HUES6 (cell line): ENCODE measurements around the gene SLC6A12.

Source experiments
- H3K27ac ChIP-seq: 2 replicates; pipeline ENCODE4 v1.7.0; 2013; ENCODE audit warnings: low read depth, mild to moderate bottlenecking, low read length, inconsistent platforms
- H3K27me3 ChIP-seq: 2 replicates; pipeline ENCODE4 v1.6.1; 2013; ENCODE audit warnings: low read length; ENCODE audit not compliant: control insufficient read depth, insufficient read depth
- H3K36me3 ChIP-seq: 2 replicates; pipeline ENCODE4 v1.6.1; 2013; ENCODE audit warnings: low read length; ENCODE audit not compliant: control insufficient read depth, insufficient read depth
- H3K4me1 ChIP-seq: 2 replicates; pipeline ENCODE4 v1.6.1; 2013; ENCODE audit warnings: low read length; ENCODE audit not compliant: control insufficient read depth, insufficient read depth
- H3K4me3 ChIP-seq: 2 replicates; pipeline ENCODE4 v1.5.1; 2013; ENCODE audit warnings: low read depth, low read length
- H3K9ac ChIP-seq: one replicate; pipeline ENCODE4 v1.6.1; 2013; ENCODE audit warnings: mild to moderate bottlenecking, low read length
- H3K9me3 ChIP-seq: 2 replicates; pipeline ENCODE4 v1.6.1; 2013; ENCODE audit warnings: low read depth, low read length; ENCODE audit not compliant: control insufficient read depth, insufficient read depth

Gene SLC6A12

GRCh38 chr12:214003-214741 lies at the start of gene SLC6A12:
Gene SLC6A12 (minus strand): TSS chr12:214157. CDS start chr12:209986, 4,171 bp downstream.
- no peaks in the 10 kb centered on the region for H3K36me3 ChIP-seq
- peaks cover 75% of the 10 kb centered on the region for H3K27me3 ChIP-seq
- H3K9me3 ChIP-seq = no peaks in the 10 kb centered on the region
- peaks cover 24% of the 10 kb centered on the region for H3K4me1 ChIP-seq
- no peak within 1 kb of the TSS for H3K4me3 ChIP-seq
- H3K27ac ChIP-seq = no peak within 1 kb of the TSS
- H3K9ac ChIP-seq = no peak within 1 kb of the TSS

- no peak overlapping the region for H3K27ac ChIP-seq
- H3K4me1 ChIP-seq = no peaks in the 10 kb centered on the region; the same call in 1 of the 2 replicates
- H3K4me3 ChIP-seq = no peak overlapping the region
- no peaks in the 10 kb centered on the region for H3K9me3 ChIP-seq
- no peak overlapping the region for H3K9ac ChIP-seq
- no peaks in the 10 kb centered on the region for H3K36me3 ChIP-seq
- peaks cover 5% of the 10 kb centered on the region; the same call in 1 of the 2 replicates for H3K27me3 ChIP-seq
Observed at GRCh38 chr12:263574-263973, 49.6 kb upstream of the SLC6A12 start.

DNA sequence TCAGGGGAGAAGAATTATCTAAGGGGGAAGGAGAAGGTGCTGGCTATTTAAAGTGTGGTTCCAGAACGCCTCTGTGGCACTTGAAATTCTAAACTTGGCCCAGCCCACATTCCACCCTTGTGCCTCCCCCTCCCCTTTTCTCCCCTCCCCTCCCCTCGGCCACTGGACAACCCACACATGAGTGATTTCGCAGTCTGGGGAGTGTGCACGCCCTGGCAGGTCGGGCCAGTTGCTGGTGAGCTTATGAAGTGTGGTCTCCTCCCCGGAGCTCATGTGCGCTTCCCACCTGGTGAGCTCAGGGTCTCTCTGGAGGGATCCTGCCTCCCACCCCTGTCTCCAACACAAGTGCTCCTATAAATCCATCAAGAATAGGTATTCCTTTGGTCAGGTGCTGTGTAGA lies 48.9 kb upstream of the SLC6A12 start, which contains the start of gene SLC6A13:
Gene SLC6A13, minus strand, starts transcription at position 20 of the 400 bp plus-strand sequence. CDS start 2,784 bp downstream, outside the sequence.
- no peak within 1 kb of the TSS for H3K4me3 ChIP-seq
- H3K27ac ChIP-seq = no peak within 1 kb of the TSS
- H3K36me3 ChIP-seq = no peaks in the 10 kb centered on the region
- H3K9me3 ChIP-seq = no peaks in the 10 kb centered on the region
- no peaks in the 10 kb centered on the region; the same call in 1 of the 2 replicates for H3K4me1 ChIP-seq
- H3K27me3 ChIP-seq = peaks cover 5% of the 10 kb centered on the region; the same call in 1 of the 2 replicates
- no peak within 1 kb of the TSS for H3K9ac ChIP-seq

DNA sequence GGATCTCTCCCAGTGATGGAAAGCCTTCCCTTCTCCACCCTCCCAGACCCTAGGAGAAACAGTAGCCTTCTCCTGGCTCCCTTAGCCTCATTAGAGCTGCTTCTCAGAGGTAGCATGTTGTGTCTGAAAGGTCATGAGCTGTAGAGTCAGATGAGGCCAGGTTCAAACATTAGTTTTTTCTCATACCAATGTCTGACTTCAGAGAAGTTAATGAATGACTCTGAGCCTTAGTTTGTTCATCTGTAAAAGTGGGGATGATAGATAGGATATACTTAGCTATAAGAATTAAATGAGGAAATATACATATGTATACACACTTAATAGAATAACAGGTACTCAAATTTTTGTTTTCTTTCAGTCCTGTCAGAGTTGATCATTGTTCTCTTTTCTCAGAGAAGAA lies 48.2 kb upstream of the SLC6A12 start:
- Histone ChIP-seq H3K9ac (no peak overlapping the region), H3K27me3 (peaks cover 5% of the 10 kb centered on the region; the same call in 1 of the 2 replicates), H3K27ac (no peak overlapping the region), H3K9me3 (no peaks in the 10 kb centered on the region), H3K4me1 (no peaks in the 10 kb centered on the region; the same call in 1 of the 2 replicates), H3K36me3 (no peaks in the 10 kb centered on the region), H3K4me3 (no peak overlapping the region)

- no peaks in the 10 kb centered on the region for H3K36me3 ChIP-seq
- no peaks in the 10 kb centered on the region for H3K9me3 ChIP-seq
- no peak overlapping the region for H3K4me3 ChIP-seq
- H3K9ac ChIP-seq = no peak overlapping the region
- no peak overlapping the region for H3K27ac ChIP-seq
- peaks cover 5% of the 10 kb centered on the region; the same call in 1 of the 2 replicates for H3K27me3 ChIP-seq
- peaks cover 4% of the 10 kb centered on the region; the same call in 1 of the 2 replicates for H3K4me1 ChIP-seq
Observed at GRCh38 chr12:257521-258321, 43.8 kb upstream of the SLC6A12 start.

DNA sequence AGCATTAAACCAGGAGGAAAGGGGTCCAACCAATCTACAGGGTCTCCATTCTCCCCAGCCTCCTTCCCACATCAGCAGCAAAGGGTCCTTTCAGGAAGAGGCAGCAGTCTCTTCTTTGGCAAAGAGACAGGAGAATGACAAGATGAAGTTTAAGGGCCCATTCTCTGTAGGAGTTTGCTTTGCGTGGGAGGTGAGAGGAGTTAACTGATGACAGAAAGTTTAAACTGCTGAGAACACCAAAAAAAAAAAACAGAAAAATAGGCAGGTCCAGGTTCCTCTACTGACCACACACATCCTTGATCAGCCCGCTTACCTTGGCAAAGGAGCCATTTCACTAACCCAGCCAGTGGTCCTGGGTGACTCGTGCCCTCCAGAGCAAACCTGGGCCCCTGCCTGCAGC lies 43.0 kb upstream of the SLC6A12 start:
- Histone ChIP-seq H3K9ac (no peak overlapping the region), H3K9me3 (no peaks in the 10 kb centered on the region), H3K4me1 (peaks cover 4% of the 10 kb centered on the region; the same call in 1 of the 2 replicates), H3K4me3 (no peak overlapping the region), H3K36me3 (no peaks in the 10 kb centered on the region), H3K27me3 (peaks cover 5% of the 10 kb centered on the region; the same call in 1 of the 2 replicates), H3K27ac (no peak overlapping the region)

- H3K9ac ChIP-seq = no peak overlapping the region
- H3K36me3 ChIP-seq = no peaks in the 10 kb centered on the region
- H3K9me3 ChIP-seq = no peaks in the 10 kb centered on the region
- peaks cover 5% of the 10 kb centered on the region; the same call in 1 of the 2 replicates for H3K27me3 ChIP-seq
- no peak overlapping the region for H3K4me3 ChIP-seq
- H3K4me1 ChIP-seq = peaks cover 4% of the 10 kb centered on the region; the same call in 1 of the 2 replicates
- H3K27ac ChIP-seq = no peak overlapping the region
Observed at GRCh38 chr12:256225-256624, 42.3 kb upstream of the SLC6A12 start.

GRCh38 chr12:254912-255311 lies 41.0 kb upstream of the SLC6A12 start:
- H3K36me3 ChIP-seq = no peaks in the 10 kb centered on the region
- H3K4me3 ChIP-seq = no peak overlapping the region
- no peak overlapping the region for H3K9ac ChIP-seq
- peaks cover 4% of the 10 kb centered on the region; the same call in 1 of the 2 replicates for H3K4me1 ChIP-seq
- H3K27ac ChIP-seq = no peak overlapping the region
- H3K9me3 ChIP-seq = no peaks in the 10 kb centered on the region
- H3K27me3 ChIP-seq = peaks cover 5% of the 10 kb centered on the region; the same call in 1 of the 2 replicates

DNA sequence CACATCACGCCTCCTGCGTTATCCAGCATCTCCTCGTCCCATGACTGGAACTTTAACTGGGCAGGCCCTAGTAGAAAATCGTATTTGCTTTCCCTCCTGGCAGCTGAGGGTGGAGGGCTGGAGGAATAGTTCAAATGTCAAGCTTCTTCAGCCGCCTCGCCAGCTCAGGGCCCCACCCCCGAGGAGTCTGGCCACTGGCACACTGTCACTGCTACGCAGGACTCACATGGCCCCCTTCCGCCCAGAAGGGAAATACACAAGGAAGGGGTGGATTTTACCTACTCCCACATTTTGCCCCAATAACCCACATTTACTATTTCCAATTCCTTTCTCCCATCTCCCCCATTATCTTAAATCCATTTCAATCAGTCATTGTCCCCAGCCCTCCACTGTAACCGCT lies 40.1 kb upstream of the SLC6A12 start:
- no peaks in the 10 kb centered on the region for H3K27me3 ChIP-seq
- no peaks in the 10 kb centered on the region for H3K9me3 ChIP-seq
- no peak overlapping the region for H3K9ac ChIP-seq
- H3K27ac ChIP-seq = no peak overlapping the region
- no peaks in the 10 kb centered on the region for H3K36me3 ChIP-seq
- peaks cover 4% of the 10 kb centered on the region; the same call in 1 of the 2 replicates for H3K4me1 ChIP-seq
- no peak overlapping the region for H3K4me3 ChIP-seq

- peaks cover 4% of the 10 kb centered on the region; the same call in 1 of the 2 replicates for H3K4me1 ChIP-seq
- H3K9me3 ChIP-seq = 0 out of 2 replicates have a peak, but pooled peaks cover 1% of the 10 kb centered on the region
- no peak overlapping the region for H3K27ac ChIP-seq
- H3K36me3 ChIP-seq = no peaks in the 10 kb centered on the region
- no peak overlapping the region for H3K9ac ChIP-seq
- H3K4me3 ChIP-seq = no peak overlapping the region
- no peaks in the 10 kb centered on the region for H3K27me3 ChIP-seq
Observed at GRCh38 chr12:253116-253831, 39.3 kb upstream of the SLC6A12 start.
